Karpas-422 (cell line): Measurements from ENCODE around the gene SLC10A7. TPM values are rescaled to one million over a fixed set of nuclear protein-coding genes. Genes with fewer than 3 reads are reported as not detected.

Source experiments
- DNase-seq: peaks from one replicate; pipeline ENCODE4 v3.0.0-alpha.2; 2015
- H2AFZ ChIP-seq: fragments of 200-600 bp; sonication (generic); 2 replicates; pipeline ENCODE4 v1.6.1; 2014; ENCODE audit warnings: antibody characterized with exemption, low read length, mixed read lengths
- H3K27ac ChIP-seq: fragments of 200-600 bp; sonication (generic); 2 replicates; pipeline ENCODE4 v1.5.1; 2014; ENCODE audit warnings: mild to moderate bottlenecking, low read length, moderate library complexity
- H3K27me3 ChIP-seq: fragments of 200-600 bp; sonication (generic); 2 replicates; pipeline ENCODE4 v1.6.1; 2014; ENCODE audit warnings: low read length, mixed read lengths
- H3K36me3 ChIP-seq: fragments of 200-600 bp; sonication (generic); 2 replicates; pipeline ENCODE4 v1.6.1; 2014; ENCODE audit warnings: low read length, mixed read lengths; ENCODE audit not compliant: insufficient read depth
- H3K4me1 ChIP-seq: fragments of 200-600 bp; sonication (generic); 2 replicates; pipeline ENCODE4 v1.6.1; 2014; ENCODE audit warnings: mild to moderate bottlenecking, low read length, mixed read lengths
- H3K4me2 ChIP-seq: fragments of 200-600 bp; sonication (generic); 2 replicates; pipeline ENCODE4 v1.6.1; 2014; ENCODE audit warnings: low read length, low read depth, mild to moderate bottlenecking; ENCODE audit not compliant: poor library complexity, severe bottlenecking
- H3K4me3 ChIP-seq: fragments of 200-600 bp; sonication (generic); 2 replicates; pipeline ENCODE4 v1.5.1; 2014; ENCODE audit warnings: mild to moderate bottlenecking, antibody characterized with exemption, low read length, mixed read lengths
- H3K79me2 ChIP-seq: fragments of 200-600 bp; sonication (generic); 2 replicates; pipeline ENCODE4 v1.6.1; 2014; ENCODE audit warnings: mild to moderate bottlenecking, low read length, mixed read lengths
- H3K9ac ChIP-seq: fragments of 200-600 bp; sonication (generic); 2 replicates; pipeline ENCODE4 v1.6.0; 2014; ENCODE audit warnings: low read length
- H3K9me2 ChIP-seq: fragments of 200-600 bp; sonication (generic), shearing (Covaris generic); replicated peaks from 2 replicates; pipeline ENCODE4 v1.6.0; 2014; ENCODE audit warnings: mild to moderate bottlenecking, low read length, moderate library complexity; ENCODE audit not compliant: insufficient read depth
- H3K9me3 ChIP-seq: fragments of 300-700, 200-600 bp; sonication (generic); 2 replicates; pipeline ENCODE4 v1.6.1; 2014; ENCODE audit warnings: low read length, mixed read lengths
- H4K20me1 ChIP-seq: fragments of 200-600 bp; sonication (generic); 2 replicates; pipeline ENCODE4 v1.6.1; 2014; ENCODE audit warnings: mild to moderate bottlenecking, antibody characterized with exemption, low read length, low read depth; ENCODE audit not compliant: insufficient read depth
- total RNA-seq: library from RNA; depleted of rRNA; stranded (reverse); fragments of >200 nt; shearing (Covaris generic); gene quantifications from 2 replicates; pipeline ENCODE4 v1.2.3, GENCODE V29; 2014; ENCODE audit warnings: low replicate concordance

The SLC10A7 gene
- total RNA-seq, 1 experiment from 2014 or later = 26.6 TPM

DNA sequence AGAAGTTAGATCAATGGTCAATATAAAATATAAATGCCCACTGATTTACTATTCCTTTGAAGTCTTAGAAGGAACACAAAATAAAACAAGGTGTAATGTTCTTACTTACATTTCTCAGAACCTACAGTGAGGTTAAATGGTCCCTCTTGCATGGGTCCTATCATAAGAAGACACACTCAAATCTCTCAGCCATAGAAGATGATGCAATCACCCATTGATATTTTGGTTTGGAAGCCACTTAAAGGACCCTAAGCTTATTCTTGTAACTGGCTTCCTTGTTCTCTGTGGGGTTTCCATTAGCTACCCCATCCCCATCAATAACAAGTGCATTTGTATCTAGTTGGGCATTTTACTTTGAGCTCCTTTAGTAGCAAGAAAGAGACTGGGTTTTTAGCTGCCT, 292.3 kb downstream of the SLC10A7 start:
- Histone ChIP-seq H4K20me1 (no peaks in the 10 kb centered on the region), H3K79me2 (no peaks in the 10 kb centered on the region), H3K36me3 (no peaks in the 10 kb centered on the region; the same call in 1 of the 2 replicates), H3K4me3 (no peak overlapping the region), H3K9me2 (no peaks in the 10 kb centered on the region), H3K27me3 (no peaks in the 10 kb centered on the region), H2AFZ (no peak overlapping the region), H3K9ac (no peak overlapping the region), H3K4me2 (no peak overlapping the region), H3K4me1 (no peaks in the 10 kb centered on the region), H3K9me3 (peaks cover 6% of the 10 kb centered on the region; the same call in 1 of the 2 replicates), H3K27ac (no peak overlapping the region)
- DNase-seq = no peak

DNA sequence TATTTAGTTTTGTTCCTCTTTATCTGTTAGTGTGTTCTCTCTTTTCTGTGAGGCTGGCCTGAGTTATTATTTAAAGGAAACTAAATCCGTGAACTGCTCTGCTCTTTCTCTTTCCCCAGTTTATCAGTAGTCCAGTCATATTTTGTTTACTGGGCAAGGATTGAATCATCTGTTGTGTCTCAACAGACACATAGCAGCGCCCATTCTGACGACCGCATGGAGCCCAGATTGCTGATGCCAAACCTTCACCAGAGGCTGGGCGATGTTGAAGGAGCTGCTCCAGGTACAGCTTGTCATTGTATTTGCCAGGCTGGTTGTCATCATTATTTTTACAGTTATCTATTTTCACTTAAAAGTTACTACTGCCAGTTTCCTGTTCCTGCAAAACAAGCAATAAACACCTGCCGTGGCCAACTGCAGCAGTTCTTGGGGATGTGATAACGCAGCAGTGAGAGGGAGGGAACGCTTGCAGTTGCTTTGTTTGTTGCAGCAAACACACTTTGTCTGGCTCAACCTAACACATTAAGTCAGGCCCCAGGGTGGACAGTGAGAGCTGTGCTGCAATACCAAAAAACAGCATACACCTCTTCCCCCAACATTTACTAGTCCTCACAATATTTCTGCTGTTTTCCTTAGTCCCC, 297.3 kb downstream of the SLC10A7 start:
- no peak overlapping the region for H3K9ac ChIP-seq
- H3K27ac ChIP-seq = no peak overlapping the region
- no peak overlapping the region for H3K4me2 ChIP-seq
- H2AFZ ChIP-seq = no peak overlapping the region
- DNase-seq = no peak
- no peak overlapping the region for H3K4me3 ChIP-seq
- H3K9me2 ChIP-seq = no peaks in the 10 kb centered on the region
- H3K27me3 ChIP-seq = no peaks in the 10 kb centered on the region
- no peaks in the 10 kb centered on the region for H3K9me3 ChIP-seq
- no peaks in the 10 kb centered on the region for H3K79me2 ChIP-seq
- H3K4me1 ChIP-seq = no peaks in the 10 kb centered on the region
- H3K36me3 ChIP-seq = no peaks in the 10 kb centered on the region
- no peaks in the 10 kb centered on the region for H4K20me1 ChIP-seq

DNA sequence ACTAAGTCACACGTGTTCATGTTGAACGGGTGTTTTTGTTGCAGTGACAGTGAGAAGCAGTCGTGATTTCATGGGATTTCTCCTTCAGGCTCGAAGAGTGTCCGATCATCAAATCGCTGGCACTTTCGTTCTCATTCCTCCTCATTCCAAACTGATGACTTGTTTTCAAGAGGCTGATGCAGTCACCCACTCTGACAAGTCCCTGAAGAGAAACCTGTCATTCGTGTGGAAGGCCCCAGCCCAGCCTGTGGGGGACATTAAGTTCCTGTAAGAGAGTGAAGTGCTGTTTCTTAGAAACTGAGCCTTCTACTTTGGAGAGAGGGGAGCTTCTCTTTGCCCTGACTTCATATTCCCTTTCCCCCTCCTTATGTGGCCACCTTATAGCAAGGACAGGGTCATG, 299.4 kb downstream of the SLC10A7 start:
- no peaks in the 10 kb centered on the region for H3K79me2 ChIP-seq

DNA sequence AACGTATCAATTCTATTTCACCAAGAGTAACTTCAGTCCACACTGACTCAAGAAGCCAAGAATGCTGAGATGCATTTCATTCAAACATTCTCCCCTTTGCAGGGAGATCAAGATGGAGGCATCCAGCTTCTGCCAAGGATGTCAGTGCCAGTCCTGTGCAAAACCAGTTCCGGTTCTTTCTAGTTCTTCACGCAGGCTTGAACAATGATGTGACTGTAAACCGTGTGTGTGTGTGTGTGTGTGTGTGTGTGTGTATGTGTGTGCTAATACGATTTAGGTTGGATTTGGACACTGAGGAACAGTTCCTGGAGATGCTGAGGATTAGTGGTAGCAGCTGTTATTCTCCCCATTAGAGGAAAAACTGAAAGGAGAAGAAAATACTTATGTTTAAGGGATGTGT, 307.5 kb downstream of the SLC10A7 start, which contains the start of gene REELD1:
TSS of gene REELD1 (plus strand) at position 301 of the 400 bp plus-strand sequence. CDS start 2,415 bp downstream, outside the sequence.
- H3K4me2 ChIP-seq = no peak within 1 kb of the TSS
- H3K79me2 ChIP-seq = no peaks in the 10 kb centered on the region
- H3K27ac ChIP-seq = no peak within 1 kb of the TSS
- H3K4me3 ChIP-seq = no peak within 1 kb of the TSS
- no peaks in the 10 kb centered on the region for H3K36me3 ChIP-seq
- H3K27me3 ChIP-seq = no peaks in the 10 kb centered on the region
- H3K9me3 ChIP-seq = no peaks in the 10 kb centered on the region
- H2AFZ ChIP-seq = no peak within 1 kb of the TSS
- no peak for DNase-seq
- H4K20me1 ChIP-seq = no peaks in the 10 kb centered on the region
- no peaks in the 10 kb centered on the region for H3K9me2 ChIP-seq
- H3K4me1 ChIP-seq = no peaks in the 10 kb centered on the region
- H3K9ac ChIP-seq = no peak within 1 kb of the TSS

More for the DNA sequence above, 299.4 kb downstream of the SLC10A7 start:
- no peak overlapping the region for H3K9ac ChIP-seq
- DNase-seq = no peak
- no peaks in the 10 kb centered on the region for H3K9me2 ChIP-seq
- no peaks in the 10 kb centered on the region for H3K27me3 ChIP-seq
- H3K27ac ChIP-seq = no peak overlapping the region
- no peak overlapping the region for H2AFZ ChIP-seq
- no peak overlapping the region for H3K4me2 ChIP-seq
- H3K4me3 ChIP-seq = no peak overlapping the region
- H3K9me3 ChIP-seq = no peaks in the 10 kb centered on the region
- no peaks in the 10 kb centered on the region for H3K36me3 ChIP-seq
- no peaks in the 10 kb centered on the region for H4K20me1 ChIP-seq
- H3K4me1 ChIP-seq = no peaks in the 10 kb centered on the region

DNA sequence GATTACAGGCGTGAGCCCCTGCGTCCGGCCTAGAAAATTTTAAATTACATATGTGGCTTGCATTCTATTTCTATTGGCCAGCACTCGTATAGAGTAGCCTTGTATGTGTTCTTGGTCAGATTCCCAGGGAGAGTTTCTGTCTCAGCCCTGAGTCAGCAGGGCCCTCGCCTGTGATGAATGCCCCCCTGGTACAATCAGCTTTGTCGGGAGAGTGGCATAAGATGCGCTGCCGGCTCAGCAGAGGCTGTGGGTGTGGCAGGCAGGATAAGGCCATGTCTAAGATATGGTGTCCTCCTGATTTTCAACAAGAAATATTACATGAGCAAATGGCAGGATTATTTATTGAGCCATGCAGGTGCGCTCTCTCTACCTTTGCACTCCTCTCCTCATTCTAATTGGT, 309.0 kb downstream of the SLC10A7 start:
- Histone ChIP-seq H4K20me1 (no peaks in the 10 kb centered on the region), H3K36me3 (no peaks in the 10 kb centered on the region), H3K9ac (no peak overlapping the region), H3K4me3 (no peak overlapping the region), H3K79me2 (no peaks in the 10 kb centered on the region), H3K27me3 (no peaks in the 10 kb centered on the region), H3K27ac (no peak overlapping the region), H3K9me2 (no peaks in the 10 kb centered on the region), H3K4me2 (no peak overlapping the region), H2AFZ (no peak overlapping the region), H3K4me1 (no peaks in the 10 kb centered on the region), H3K9me3 (no peaks in the 10 kb centered on the region)
- DNase-seq = no peak

DNA sequence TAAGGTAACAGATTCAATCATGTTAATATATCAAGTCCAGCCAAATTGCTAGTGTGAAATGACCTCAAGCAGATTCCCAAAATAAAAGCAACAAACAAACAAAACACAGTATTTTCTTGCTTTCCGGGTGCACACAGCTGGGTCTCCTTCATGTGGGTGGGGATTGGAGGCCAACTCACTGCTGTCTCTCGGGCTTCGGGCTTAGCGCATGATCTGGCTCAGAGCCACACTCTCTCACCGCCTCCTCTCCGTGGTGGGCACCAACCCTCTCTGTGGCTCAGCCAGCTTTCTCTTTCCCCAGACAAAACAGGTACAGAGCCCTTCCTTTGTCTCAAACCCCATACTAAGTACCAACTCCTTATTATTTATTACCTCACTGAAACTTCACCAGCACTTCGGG, 310.3 kb downstream of the SLC10A7 start:
- no peak overlapping the region for H3K27ac ChIP-seq
- no peak overlapping the region for H3K4me3 ChIP-seq
- H3K4me2 ChIP-seq = no peak overlapping the region
- H3K79me2 ChIP-seq = no peaks in the 10 kb centered on the region
- H4K20me1 ChIP-seq = no peaks in the 10 kb centered on the region
- H2AFZ ChIP-seq = no peak overlapping the region
- H3K9ac ChIP-seq = no peak overlapping the region
- DNase-seq = no peak
- no peaks in the 10 kb centered on the region for H3K4me1 ChIP-seq
- H3K36me3 ChIP-seq = no peaks in the 10 kb centered on the region
- no peaks in the 10 kb centered on the region for H3K9me3 ChIP-seq
- no peaks in the 10 kb centered on the region for H3K27me3 ChIP-seq
- H3K9me2 ChIP-seq = no peaks in the 10 kb centered on the region

DNA sequence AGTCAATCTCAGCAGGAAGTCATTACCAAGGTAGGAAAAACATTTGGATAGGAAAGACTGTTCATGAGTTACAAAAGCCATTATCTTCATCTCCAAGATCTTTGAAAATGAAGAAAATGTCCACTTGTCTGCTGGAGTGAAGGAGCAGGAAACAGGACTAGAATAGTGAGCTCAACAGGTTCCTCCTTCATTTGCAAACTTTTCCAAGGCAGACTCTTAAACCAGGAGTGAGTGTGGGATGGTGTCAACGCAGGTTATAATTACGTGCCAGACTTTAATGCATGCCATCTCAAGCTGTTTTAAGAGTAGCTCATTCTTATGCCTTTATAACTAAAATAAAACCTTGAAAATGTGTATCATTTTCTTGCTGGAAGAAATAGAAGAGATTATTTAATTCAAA, 310.9 kb downstream of the SLC10A7 start:
- no peak overlapping the region for H3K27ac ChIP-seq
- no peaks in the 10 kb centered on the region for H4K20me1 ChIP-seq
- H3K9ac ChIP-seq = no peak overlapping the region
- H2AFZ ChIP-seq = no peak overlapping the region
- H3K4me3 ChIP-seq = no peak overlapping the region
- DNase-seq = no peak
- H3K36me3 ChIP-seq = no peaks in the 10 kb centered on the region
- H3K4me1 ChIP-seq = no peaks in the 10 kb centered on the region
- no peaks in the 10 kb centered on the region for H3K79me2 ChIP-seq
- H3K4me2 ChIP-seq = no peak overlapping the region
- no peaks in the 10 kb centered on the region for H3K27me3 ChIP-seq
- H3K9me2 ChIP-seq = no peaks in the 10 kb centered on the region
- no peaks in the 10 kb centered on the region for H3K9me3 ChIP-seq

DNA sequence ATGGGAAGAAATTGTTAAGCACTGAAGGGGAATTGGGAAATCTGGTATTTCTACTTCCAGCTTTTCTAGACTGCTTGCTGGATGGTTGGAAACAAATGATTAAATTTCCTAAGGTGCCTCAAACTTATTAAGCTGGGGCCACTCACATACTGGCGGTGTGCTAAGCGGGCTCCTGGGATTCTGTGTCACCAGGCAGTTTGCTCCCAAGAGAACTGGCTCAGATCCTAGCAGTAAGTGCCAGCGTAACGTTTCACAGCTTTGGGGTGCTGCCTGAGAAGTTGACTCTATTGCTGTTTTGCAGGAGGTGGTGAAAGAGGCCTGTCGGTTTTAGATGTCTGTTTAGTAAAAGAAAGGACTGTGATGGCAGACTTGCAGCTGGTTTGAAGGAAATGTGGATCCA, 314.3 kb downstream of the SLC10A7 start:
- Histone ChIP-seq H4K20me1 (no peaks in the 10 kb centered on the region), H3K36me3 (no peaks in the 10 kb centered on the region), H3K9me3 (no peaks in the 10 kb centered on the region), H3K9me2 (no peaks in the 10 kb centered on the region), H2AFZ (no peak overlapping the region), H3K4me3 (no peak overlapping the region), H3K27ac (no peak overlapping the region), H3K27me3 (no peaks in the 10 kb centered on the region), H3K9ac (no peak overlapping the region), H3K4me2 (no peak overlapping the region), H3K4me1 (no peaks in the 10 kb centered on the region), H3K79me2 (no peaks in the 10 kb centered on the region)
- DNase-seq = no peak
